ENCODE data around the gene FBXO44.
A peak's percentile ranks its signal among the peaks of the same experiment; 100 is the strongest.

Gene FBXO44

GRCh38 chr1:11684070-11684469 lies 29.4 kb downstream of the FBXO44 start:
- Histone ChIP-seq H3K27me3 (ENCODE audit: control insufficient read depth, insufficient read depth, low read length, poor library complexity, severe bottlenecking) (no peaks in the 10 kb centered on the region), H3K4me3 (ENCODE audit: insufficient read depth, low read depth, low read length) (no peak overlapping the region), H3K36me3 (ENCODE audit: control insufficient read depth, insufficient read depth, low read length) (no peaks in the 10 kb centered on the region), H3K4me1 (ENCODE audit: control insufficient read depth, insufficient read depth, low read length) (peaks cover 19% of the 10 kb centered on the region), H3K27ac (ENCODE audit: insufficient read depth, low read depth, low read length, poor library complexity, severe bottlenecking) (no peak overlapping the region), H3K9me3 (ENCODE audit: control insufficient read depth, low read length) (no peaks in the 10 kb centered on the region)
- 81% methylated on average over 7 of the region's 7 CpGs for WGBS, 2 experiments

- WGBS, 2 experiments = 92 to 93% methylated on average over 7 of the region's 7 CpGs
- Histone ChIP-seq H3K27ac (ENCODE audit: insufficient read depth, low read depth, low read length, poor library complexity, severe bottlenecking) (no peak overlapping the region), H3K9me3 (ENCODE audit: control insufficient read depth, low read length) (no peaks in the 10 kb centered on the region), H3K4me1 (ENCODE audit: control insufficient read depth, insufficient read depth, low read length) (peaks cover 26% of the 10 kb centered on the region), H3K27me3 (ENCODE audit: control insufficient read depth, insufficient read depth, low read length, poor library complexity, severe bottlenecking) (no peaks in the 10 kb centered on the region), H3K36me3 (ENCODE audit: control insufficient read depth, insufficient read depth, low read length) (no peaks in the 10 kb centered on the region), H3K4me3 (ENCODE audit: insufficient read depth, low read depth, low read length) (no peak overlapping the region)
Observed at GRCh38 chr1:11685210-11685752, 30.6 kb downstream of the FBXO44 start.

- no peak overlapping the region for H3K4me3 ChIP-seq (ENCODE audit: insufficient read depth, low read depth, low read length)
- H3K27ac ChIP-seq (ENCODE audit: insufficient read depth, low read depth, low read length, poor library complexity, severe bottlenecking) = no peak overlapping the region
- H3K27me3 ChIP-seq (ENCODE audit: control insufficient read depth, insufficient read depth, low read length, poor library complexity, severe bottlenecking) = peaks cover 16% of the 10 kb centered on the region
- no peaks in the 10 kb centered on the region for H3K36me3 ChIP-seq (ENCODE audit: control insufficient read depth, insufficient read depth, low read length)
- 93 to 94% methylated on average over 4 of the region's 4 CpGs for WGBS, 2 experiments
- no peaks in the 10 kb centered on the region for H3K9me3 ChIP-seq (ENCODE audit: control insufficient read depth, low read length)
- peaks cover 15% of the 10 kb centered on the region for H3K4me1 ChIP-seq (ENCODE audit: control insufficient read depth, insufficient read depth, low read length)
Observed at GRCh38 chr1:11688506-11688905, 33.8 kb downstream of the FBXO44 start.

- 1% methylated on average over 64 of the region's 64 CpGs for WGBS, 2 experiments
- H3K9me3 ChIP-seq (ENCODE audit: control insufficient read depth, low read length) = no peaks in the 10 kb centered on the region
- peaks cover 22% of the 10 kb centered on the region for H3K4me1 ChIP-seq (ENCODE audit: control insufficient read depth, insufficient read depth, low read length)
- H3K36me3 ChIP-seq (ENCODE audit: control insufficient read depth, insufficient read depth, low read length) = no peaks in the 10 kb centered on the region
- peak overlapping the region; percentile 97 for H3K27ac ChIP-seq (ENCODE audit: insufficient read depth, low read depth, low read length, poor library complexity, severe bottlenecking)
- H3K4me3 ChIP-seq (ENCODE audit: insufficient read depth, low read depth, low read length) = peak overlapping the region; percentile 75
- peaks cover 19% of the 10 kb centered on the region for H3K27me3 ChIP-seq (ENCODE audit: control insufficient read depth, insufficient read depth, low read length, poor library complexity, severe bottlenecking)
Observed at GRCh38 chr1:11690397-11691301, 36.0 kb downstream of the FBXO44 start.

GRCh38 chr1:11691302-11691914 lies 36.7 kb downstream of the FBXO44 start, which contains the start of gene DRAXIN:
DRAXIN (plus strand) TSS chr1:11691710; CDS start chr1:11706259, 14,549 bp downstream.
- Histone ChIP-seq H3K27me3 (ENCODE audit: control insufficient read depth, insufficient read depth, low read length, poor library complexity, severe bottlenecking) (peaks cover 19% of the 10 kb centered on the region), H3K27ac (ENCODE audit: insufficient read depth, low read depth, low read length, poor library complexity, severe bottlenecking) (peak within 1 kb of the TSS; percentile 97), H3K36me3 (ENCODE audit: control insufficient read depth, insufficient read depth, low read length) (no peaks in the 10 kb centered on the region), H3K9me3 (ENCODE audit: control insufficient read depth, low read length) (no peaks in the 10 kb centered on the region), H3K4me1 (ENCODE audit: control insufficient read depth, insufficient read depth, low read length) (peaks cover 22% of the 10 kb centered on the region), H3K4me3 (ENCODE audit: insufficient read depth, low read depth, low read length) (peak within 1 kb of the TSS; percentile 75)
- WGBS, 2 experiments = 0% methylated on average over 76 to 78 of the region's 78 CpGs

- Histone ChIP-seq H3K9me3 (ENCODE audit: control insufficient read depth, low read length) (no peaks in the 10 kb centered on the region), H3K27me3 (ENCODE audit: control insufficient read depth, insufficient read depth, low read length, poor library complexity, severe bottlenecking) (peaks cover 19% of the 10 kb centered on the region), H3K27ac (ENCODE audit: insufficient read depth, low read depth, low read length, poor library complexity, severe bottlenecking) (peak overlapping the region; percentile 1), H3K4me3 (ENCODE audit: insufficient read depth, low read depth, low read length) (peak overlapping the region; percentile 75), H3K36me3 (ENCODE audit: control insufficient read depth, insufficient read depth, low read length) (no peaks in the 10 kb centered on the region), H3K4me1 (ENCODE audit: control insufficient read depth, insufficient read depth, low read length) (peaks cover 22% of the 10 kb centered on the region)
- 1% methylated on average over 64 of the region's 64 CpGs for WGBS, 2 experiments
Observed at GRCh38 chr1:11691928-11692711, 37.4 kb downstream of the FBXO44 start.

- Histone ChIP-seq H3K9me3 (ENCODE audit: control insufficient read depth, low read length) (no peaks in the 10 kb centered on the region), H3K4me1 (ENCODE audit: control insufficient read depth, insufficient read depth, low read length) (peaks cover 22% of the 10 kb centered on the region), H3K4me3 (ENCODE audit: insufficient read depth, low read depth, low read length) (peak overlapping the region; percentile 75), H3K27ac (ENCODE audit: insufficient read depth, low read depth, low read length, poor library complexity, severe bottlenecking) (no peak overlapping the region), H3K36me3 (ENCODE audit: control insufficient read depth, insufficient read depth, low read length) (no peaks in the 10 kb centered on the region), H3K27me3 (ENCODE audit: control insufficient read depth, insufficient read depth, low read length, poor library complexity, severe bottlenecking) (peaks cover 19% of the 10 kb centered on the region)
- 59 to 60% methylated on average over 6 of the region's 6 CpGs for WGBS, 2 experiments
Observed at GRCh38 chr1:11693024-11693590, 38.4 kb downstream of the FBXO44 start.

- Histone ChIP-seq H3K4me1 (ENCODE audit: control insufficient read depth, insufficient read depth, low read length) (peaks cover 22% of the 10 kb centered on the region), H3K27ac (ENCODE audit: insufficient read depth, low read depth, low read length, poor library complexity, severe bottlenecking) (no peak overlapping the region), H3K27me3 (ENCODE audit: control insufficient read depth, insufficient read depth, low read length, poor library complexity, severe bottlenecking) (peaks cover 19% of the 10 kb centered on the region), H3K4me3 (ENCODE audit: insufficient read depth, low read depth, low read length) (no peak overlapping the region), H3K9me3 (ENCODE audit: control insufficient read depth, low read length) (no peaks in the 10 kb centered on the region), H3K36me3 (ENCODE audit: control insufficient read depth, insufficient read depth, low read length) (no peaks in the 10 kb centered on the region)
- WGBS, 2 experiments = 55 to 64% methylated on average over 5 of the region's 5 CpGs
Observed at GRCh38 chr1:11693917-11694316, 39.2 kb downstream of the FBXO44 start.

GRCh38 chr1:11695861-11696260 lies 41.2 kb downstream of the FBXO44 start:
- H3K4me3 ChIP-seq (ENCODE audit: insufficient read depth, low read depth, low read length) = no peak overlapping the region
- peaks cover 19% of the 10 kb centered on the region for H3K27me3 ChIP-seq (ENCODE audit: control insufficient read depth, insufficient read depth, low read length, poor library complexity, severe bottlenecking)
- no peaks in the 10 kb centered on the region for H3K9me3 ChIP-seq (ENCODE audit: control insufficient read depth, low read length)
- peaks cover 17% of the 10 kb centered on the region for H3K4me1 ChIP-seq (ENCODE audit: control insufficient read depth, insufficient read depth, low read length)
- no peaks in the 10 kb centered on the region for H3K36me3 ChIP-seq (ENCODE audit: control insufficient read depth, insufficient read depth, low read length)
- WGBS, 2 experiments = 47 to 48% methylated on average over 6 of the region's 6 CpGs
- no peak overlapping the region for H3K27ac ChIP-seq (ENCODE audit: insufficient read depth, low read depth, low read length, poor library complexity, severe bottlenecking)
